Eye (tissue), 1 donor: ENCODE data around the gene LINC00305.

Experiments used
- DNase-seq: peaks from one replicate; pipeline ENCODE4 v3.0.0-alpha.2; 2015

Gene LINC00305

GRCh38 chr18:64148988-64149387, at the start of gene LINC00305:
LINC00305 (minus strand) TSS chr18:64149088.
- DNase-seq: no peak

GRCh38 chr18:64191069-64191468, 42.2 kb upstream of the LINC00305 start:
- no peak for DNase-seq

- no peak for DNase-seq
These were observed 37.1 kb upstream of the LINC00305 start for GRCh38 chr18:64185987-64186386.

GRCh38 chr18:64183665-64184064, 34.8 kb upstream of the LINC00305 start:
- DNase-seq: no peak

- DNase-seq: peak; percentile 51
These were observed 31.7 kb upstream of the LINC00305 start for GRCh38 chr18:64180617-64181016.

GRCh38 chr18:64180171-64180570, 31.3 kb upstream of the LINC00305 start:
- peak; percentile 51 for DNase-seq

GRCh38 chr18:64179556-64180080, 30.7 kb upstream of the LINC00305 start:
- peak; percentile 81 for DNase-seq

- DNase-seq: no peak
These were observed 30.0 kb upstream of the LINC00305 start for GRCh38 chr18:64178860-64179259.

- no peak for DNase-seq
These were observed 26.5 kb upstream of the LINC00305 start for GRCh38 chr18:64175432-64175831.

- no peak for DNase-seq
These were observed 22.7 kb upstream of the LINC00305 start for GRCh38 chr18:64171576-64171975.

GRCh38 chr18:64167408-64167925, 18.6 kb upstream of the LINC00305 start:
- DNase-seq: no peak

GRCh38 chr18:64165906-64166305, 17.0 kb upstream of the LINC00305 start:
- peak; percentile 58 for DNase-seq

GRCh38 chr18:64164883-64165282, 16.0 kb upstream of the LINC00305 start:
- DNase-seq: no peak

GRCh38 chr18:64149916-64150438, 1.1 kb upstream of the LINC00305 start:
- DNase-seq: peak; percentile 62

- DNase-seq: no peak
These were observed 6.0 kb downstream of the LINC00305 start for GRCh38 chr18:64142904-64143303.

GRCh38 chr18:64137914-64138313, 11.0 kb downstream of the LINC00305 start:
- DNase-seq: peak; percentile 2

GRCh38 chr18:64134044-64134747, 14.7 kb downstream of the LINC00305 start:
- peak; percentile 29 for DNase-seq

GRCh38 chr18:64132871-64133270, 16.0 kb downstream of the LINC00305 start:
- no peak for DNase-seq

GRCh38 chr18:64131314-64131713, 17.6 kb downstream of the LINC00305 start:
- no peak for DNase-seq

GRCh38 chr18:64127172-64127571, 21.7 kb downstream of the LINC00305 start:
- DNase-seq: no peak

- peak; percentile 24 for DNase-seq
These were observed 29.0 kb downstream of the LINC00305 start for GRCh38 chr18:64119916-64120315.

- DNase-seq: no peak
These were observed 30.5 kb downstream of the LINC00305 start for GRCh38 chr18:64118406-64118805.

- DNase-seq: no peak
These were observed 32.2 kb downstream of the LINC00305 start for GRCh38 chr18:64116571-64117175.

GRCh38 chr18:64115881-64116280, 33.0 kb downstream of the LINC00305 start:
- DNase-seq: no peak
